SU-DHL-6 (cell line): Measurements from ENCODE around the gene MICAL2.

Experiments used
- H2AFZ ChIP-seq: fragments of 200-600 bp; sonication (generic); 2 replicates; pipeline ENCODE4 v1.6.1; 2014; ENCODE audit warnings: low read depth, mild to moderate bottlenecking, moderate library complexity, mixed read lengths, antibody characterized with exemption, low read length; ENCODE audit not compliant: severe bottlenecking
- H3F3A ChIP-seq: fragments of 200-600 bp; shearing (Covaris generic); 2 replicates; pipeline ENCODE4 v1.6.0; 2016; ENCODE audit warnings: antibody characterized with exemption, mild to moderate bottlenecking; ENCODE audit not compliant: insufficient read depth
- H3K27ac ChIP-seq: fragments of 200-600 bp; sonication (generic); 2 replicates; pipeline ENCODE4 v1.5.1; 2016; ENCODE audit warnings: low read depth, mild to moderate bottlenecking, low read length, moderate library complexity, mixed read lengths
- H3K27me3 ChIP-seq: fragments of 200-600 bp; sonication (generic), shearing (Covaris generic); 2 replicates; pipeline ENCODE4 v1.6.0; 2014; ENCODE audit warnings: mild to moderate bottlenecking, low read length
- H3K36me3 ChIP-seq: fragments of 200-600 bp; sonication (generic); 2 replicates; pipeline ENCODE4 v1.6.1; 2014; ENCODE audit warnings: mild to moderate bottlenecking, low read length, mixed read lengths
- H3K4me2 ChIP-seq: fragments of 300-600, 200-600 bp; shearing (Covaris generic), sonication (generic); 2 replicates; pipeline ENCODE4 v1.6.0; 2014; ENCODE audit warnings: low read length, low read depth, mild to moderate bottlenecking; ENCODE audit not compliant: poor library complexity, severe bottlenecking
- H3K4me3 ChIP-seq: fragments of 200-600 bp; sonication (generic); 2 replicates; pipeline ENCODE4 v1.5.1; 2014; ENCODE audit warnings: antibody characterized with exemption, low read length, mild to moderate bottlenecking, mixed read lengths; ENCODE audit not compliant: insufficient read depth, poor library complexity, severe bottlenecking
- H3K79me2 ChIP-seq: fragments of 200-600 bp; sonication (generic); 2 replicates; pipeline ENCODE4 v1.6.1; 2014; ENCODE audit warnings: mild to moderate bottlenecking, low read length, moderate library complexity; ENCODE audit not compliant: insufficient read depth
- H3K9ac ChIP-seq: fragments of 200-600 bp; sonication (generic); 2 replicates; pipeline ENCODE4 v1.7.0; 2014; ENCODE audit warnings: mild to moderate bottlenecking, low read length
- H3K9me2 ChIP-seq: fragments of 200-600 bp; sonication (generic); replicated peaks from 2 replicates; pipeline ENCODE4 v1.6.1; 2014; ENCODE audit warnings: low read length; ENCODE audit not compliant: insufficient read depth
- H3K9me3 ChIP-seq: fragments of 200-600 bp; sonication (generic); 2 replicates; pipeline ENCODE4 v1.6.1; 2014; ENCODE audit warnings: low read length, mixed read lengths; ENCODE audit not compliant: insufficient read depth
- H4K20me1 ChIP-seq: fragments of 200-600 bp; sonication (generic); 2 replicates; pipeline ENCODE4 v1.6.1; 2014; ENCODE audit warnings: low read depth, mild to moderate bottlenecking, antibody characterized with exemption, low read length, moderate library complexity, mixed read lengths
- CTCF ChIP-seq: fragments of 200-600 bp; sonication (generic); IDR thresholded peaks from one replicate; pipeline ENCODE4 v1.5.1; 2017; ENCODE audit warnings: antibody characterized with exemption, mild to moderate bottlenecking, low read length, moderate library complexity; ENCODE audit not compliant: insufficient read depth, poor library complexity, severe bottlenecking
- EZH2phosphoT487 ChIP-seq: fragments of 200-600 bp; sonication (generic), shearing (Covaris generic); conservative IDR thresholded peaks from 2 replicates; pipeline ENCODE4 v1.6.1; 2018; ENCODE audit warnings: mild to moderate bottlenecking, antibody characterized with exemption, low read length, moderate library complexity, mixed read lengths

The MICAL2 gene

GRCh38 chr11:12218909-12219308 is 108.5 kb downstream of the MICAL2 start:
- no peaks in the 10 kb centered on the region for H4K20me1 ChIP-seq
- no peaks in the 10 kb centered on the region for H3K9me2 ChIP-seq
- no peaks in the 10 kb centered on the region for H3K27me3 ChIP-seq
- no peaks in the 10 kb centered on the region for H3K36me3 ChIP-seq
- no peaks in the 10 kb centered on the region for H3F3A ChIP-seq
- TF ChIP-seq CTCF (no peak), EZH2phosphoT487 (no peak)
- no peaks in the 10 kb centered on the region for H3K9me3 ChIP-seq
- no peak overlapping the region for H3K9ac ChIP-seq
- no peaks in the 10 kb centered on the region for H3K79me2 ChIP-seq
- no peak overlapping the region for H3K27ac ChIP-seq
- H2AFZ ChIP-seq, result no peak overlapping the region
- H3K4me2 ChIP-seq, result no peak overlapping the region
- H3K4me3 ChIP-seq, result no peak overlapping the region

GRCh38 chr11:12219757-12220156 is 109.4 kb downstream of the MICAL2 start:
- Histone ChIP-seq H3F3A (no peaks in the 10 kb centered on the region), H3K9me2 (no peaks in the 10 kb centered on the region), H3K79me2 (no peaks in the 10 kb centered on the region), H3K9me3 (no peaks in the 10 kb centered on the region), H3K27me3 (no peaks in the 10 kb centered on the region), H4K20me1 (no peaks in the 10 kb centered on the region), H2AFZ (no peak overlapping the region), H3K4me2 (no peak overlapping the region), H3K36me3 (no peaks in the 10 kb centered on the region), H3K9ac (no peak overlapping the region), H3K4me3 (no peak overlapping the region), H3K27ac (no peak overlapping the region)
- TF ChIP-seq CTCF (no peak), EZH2phosphoT487 (no peak)

DNA sequence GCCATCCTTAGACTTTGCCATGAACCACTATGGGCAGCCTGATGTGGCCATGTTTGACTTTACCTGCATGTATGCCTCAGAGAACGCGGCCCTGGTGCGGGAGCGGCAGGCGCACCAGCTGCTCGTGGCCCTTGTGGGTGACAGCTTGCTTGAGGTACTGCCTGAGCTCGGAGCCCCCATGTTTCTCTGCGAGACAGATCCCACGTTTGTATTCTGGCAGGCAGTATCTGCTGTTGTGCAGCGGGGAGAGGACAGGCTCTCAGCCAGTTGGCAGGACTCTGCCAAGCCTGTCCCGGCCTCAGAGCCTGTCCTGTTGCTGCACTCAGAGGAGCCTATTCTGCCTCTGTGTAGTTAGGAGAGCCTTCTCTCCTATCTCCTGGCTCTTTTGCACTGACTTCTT is 109.9 kb downstream of the MICAL2 start:
- Histone ChIP-seq H3K27ac (no peak overlapping the region), H3K79me2 (no peaks in the 10 kb centered on the region), H3K4me2 (no peak overlapping the region), H3K27me3 (no peaks in the 10 kb centered on the region), H4K20me1 (no peaks in the 10 kb centered on the region), H3K4me3 (no peak overlapping the region), H3K36me3 (no peaks in the 10 kb centered on the region), H3K9me3 (no peaks in the 10 kb centered on the region), H3F3A (no peaks in the 10 kb centered on the region), H2AFZ (no peak overlapping the region), H3K9ac (no peak overlapping the region), H3K9me2 (no peaks in the 10 kb centered on the region)
- TF ChIP-seq EZH2phosphoT487 (no peak), CTCF (no peak)
